Astrocyte of the cerebellum (primary cell): ENCODE data around the gene MT4.

Source experiments
- DNase-seq: peaks from one replicate; pipeline ENCODE4 v3.0.0-alpha.2; 2011; ENCODE audit warnings: low read depth
- H3K4me3 ChIP-seq: 2 replicates; pipeline ENCODE4 v1.5.1; 2011; ENCODE audit warnings: mild to moderate bottlenecking, low read depth, low read length, moderate library complexity
- CTCF ChIP-seq: IDR thresholded peaks from 2 replicates; pipeline ENCODE4 v1.5.1; 2012; ENCODE audit warnings: low read length, low read depth, moderate library complexity, mild to moderate bottlenecking; ENCODE audit errors: missing control alignments
- in situ Hi-C: cut with HindIII; loops from 2 replicates; pipeline ENCODE4 v1.10.0; 2017; ENCODE audit warnings: low sequenced_read_pairs

Gene MT4

DNA sequence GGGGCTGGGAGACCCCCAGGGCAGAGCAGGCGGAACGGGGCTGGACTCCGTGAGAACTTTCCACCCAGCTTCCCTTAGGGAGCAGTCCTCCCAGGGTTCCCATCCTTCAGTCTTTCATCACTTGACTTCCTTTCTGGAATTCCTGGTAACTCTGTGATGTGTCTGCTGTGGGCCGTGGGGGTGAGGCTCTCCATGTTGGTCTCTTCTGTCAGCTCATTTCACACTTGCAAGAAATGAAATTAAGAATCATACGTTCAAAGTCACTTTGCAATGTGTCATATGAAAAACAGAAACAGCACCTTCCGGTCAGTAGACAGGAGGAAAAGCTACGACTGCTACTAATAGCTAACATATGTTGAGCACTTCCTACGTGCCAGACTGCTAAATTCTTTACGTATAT, 39.6 kb upstream of the MT4 start:
- H3K4me3 ChIP-seq: no peak overlapping the region
- DNase-seq: no peak
- in situ Hi-C loops: no loop called here
- TF ChIP-seq CTCF: no peak

GRCh38 chr16:56530872-56531271, 34.0 kb upstream of the MT4 start:
- no peak for DNase-seq
- TF ChIP-seq CTCF: no peak
- no peak overlapping the region for H3K4me3 ChIP-seq
- in situ Hi-C loops: no loop called here

DNA sequence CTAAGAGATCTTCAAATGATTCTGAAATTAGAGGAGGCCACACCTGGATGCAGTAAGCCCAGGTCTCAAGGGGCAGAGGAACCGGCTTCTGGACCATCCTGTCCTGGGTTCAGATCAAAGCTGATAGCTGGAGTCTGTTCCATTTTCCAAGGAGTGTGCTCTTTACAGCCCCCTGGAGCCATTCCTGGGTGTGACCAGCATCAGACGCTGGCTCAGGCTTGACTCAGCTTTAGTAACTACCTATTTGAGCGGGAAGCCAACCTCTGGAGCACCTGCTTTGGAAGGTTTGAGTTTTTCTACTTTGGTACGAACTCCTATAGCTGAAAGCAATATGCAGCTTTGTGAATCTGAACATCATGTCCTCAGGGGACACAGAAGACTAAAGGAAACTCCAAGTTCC, 32.2 kb upstream of the MT4 start:
- no peak overlapping the region for H3K4me3 ChIP-seq
- in situ Hi-C loops: no loop called here
- TF ChIP-seq CTCF: no peak
- no peak for DNase-seq

DNA sequence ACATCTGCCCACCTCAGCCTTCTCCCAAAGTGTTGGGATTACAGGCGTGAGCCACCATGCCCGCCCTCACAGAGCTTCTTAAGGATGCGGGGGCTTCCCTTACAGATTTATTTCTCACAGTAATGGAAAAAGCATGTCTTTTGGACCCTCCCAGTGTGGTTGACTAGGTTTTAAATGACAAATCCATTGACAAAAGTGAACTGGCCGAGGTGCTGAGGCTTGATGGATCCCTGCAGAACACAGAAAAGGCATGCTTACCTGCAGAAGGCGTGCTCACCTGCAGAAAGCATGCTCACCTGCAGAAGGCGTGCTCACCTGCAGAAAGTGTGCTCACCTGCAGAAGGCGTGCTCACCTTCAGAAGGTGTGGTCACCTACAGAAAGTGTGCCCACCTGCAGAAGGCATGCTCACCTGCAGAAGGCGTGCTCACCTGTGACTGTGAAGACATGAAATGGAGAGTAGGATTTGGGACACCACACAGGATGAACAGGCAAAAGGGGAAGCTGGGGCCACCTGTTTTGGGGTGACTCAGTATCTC, 30.0 kb upstream of the MT4 start:
- H3K4me3 ChIP-seq: no peak overlapping the region
- no peak for DNase-seq
- in situ Hi-C loops: no loop called here
- TF ChIP-seq CTCF: no peak

DNA sequence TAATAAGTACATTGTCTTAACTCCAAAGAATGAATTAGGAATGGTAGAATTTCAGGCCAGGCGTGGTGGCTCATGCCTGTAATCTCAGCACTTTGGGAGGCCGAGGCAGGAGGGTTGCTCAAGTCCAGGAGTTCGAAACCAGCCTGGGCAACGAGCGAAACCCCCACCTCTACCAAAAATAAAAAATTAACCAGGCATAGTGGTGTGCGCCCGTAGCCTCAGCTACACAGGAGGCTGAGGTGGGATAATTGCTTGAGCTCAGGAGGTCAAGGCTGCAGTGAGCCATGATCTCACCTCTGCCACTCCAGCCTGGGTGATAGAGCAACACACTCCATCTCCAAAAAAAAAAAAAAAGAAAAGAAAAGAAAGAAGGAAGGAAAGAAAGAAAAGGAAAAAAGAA, 26.5 kb upstream of the MT4 start:
- no peak for TF ChIP-seq CTCF
- in situ Hi-C loops: no loop called here
- no peak for DNase-seq
- H3K4me3 ChIP-seq: no peak overlapping the region

GRCh38 chr16:56539656-56540055, 25.2 kb upstream of the MT4 start:
- TF ChIP-seq CTCF: no peak
- no peak for DNase-seq
- no peak overlapping the region for H3K4me3 ChIP-seq
- in situ Hi-C loops: no loop called here

DNA sequence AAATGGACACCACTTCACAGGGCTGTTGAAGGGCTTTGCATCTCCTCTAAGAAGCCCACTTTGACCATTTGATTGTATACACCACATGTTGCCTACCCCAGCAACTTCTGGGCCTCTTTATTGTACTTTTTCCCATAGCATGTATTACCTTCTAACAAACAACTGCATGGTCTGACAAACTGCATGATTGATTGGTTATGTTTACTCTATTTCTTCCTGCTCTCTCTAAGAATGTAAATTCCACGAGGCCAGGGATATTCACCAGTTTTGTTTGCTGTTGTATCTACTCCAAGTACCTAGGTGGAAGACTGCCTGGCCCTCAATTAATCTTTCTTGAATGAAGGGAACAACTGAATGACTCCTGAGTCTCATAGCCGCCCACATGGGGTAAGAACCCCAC, 22.8 kb upstream of the MT4 start:
- in situ Hi-C loops: no loop called here
- no peak overlapping the region for H3K4me3 ChIP-seq
- no peak for TF ChIP-seq CTCF
- DNase-seq: no peak
